K562 (cell line): ENCODE data around the gene PREX1. TPM values are rescaled to one million over a fixed set of nuclear protein-coding genes. Genes with fewer than 3 reads are reported as not detected.

Experiments used
- ATAC-seq: fragments of 200-7000 bp; cut with Tn5 transposase; 3 replicates; pipeline ENCODE4 v1.9.1; 2020; ENCODE audit warnings: moderate library complexity
- BruUV-seq: library from RNA; stranded (reverse); fragments of 400-500 nt; replicated peaks from 2 replicates; lab custom pipeline; 2021; lab: Mats Ljungman, UMichigan
- CTCF ChIA-PET: fragments of 300-600 bp; formaldehyde crosslinking; extraction: SDS; loops from one replicate; lab custom pipeline; 2021; ENCODE audit warnings: low intra/inter-chr PET ratio; lab: Yijun Ruan, JAX
- POLR2A ChIA-PET: fragments of 300-600, 350-650 bp; sonication (Branson Sonifier 250); formaldehyde crosslinking; extraction: SDS; loops from one replicate; lab custom pipeline; 2021; ENCODE audit warnings: antibody characterized with exemption, inconsistent platforms; lab: Yijun Ruan, JAX
- DNase-seq, 4 experiments: peaks; one replicate each; pipeline versions ENCODE4 v3.0.0 to v3.0.0-alpha.2; 2011 to 2018; ENCODE audit warnings: low spot score in 3 of 4, mixed read lengths in 3 of 4; ENCODE audit errors: extremely low read depth in 1 of 4
- FAIRE-seq: peaks from 2 replicates; lab custom pipeline; 2011; peaks lifted over from hg19 to GRCh38; lab: Jason Lieb, UNC
- H2AFZ ChIP-seq: 2 replicates; pipeline ENCODE4 v1.6.0; 2011; ENCODE audit warnings: low read depth, low read length, control low read depth, inconsistent platforms
- H3K27ac ChIP-seq: fragments of 200-600 bp; 3 replicates; pipeline ENCODE4 v1.8.0; 2011; ENCODE audit warnings: low read depth, mild to moderate bottlenecking, control low read depth, inconsistent platforms, low read length, moderate library complexity, mixed read lengths; ENCODE audit errors: extremely low read depth
- H3K27me3 ChIP-seq, 2 experiments: fragments of 300-600 bp in 1 of 2; 2 replicates in 1 of 2; 3 replicates in 1 of 2; pipeline versions ENCODE4 v1.6.0 to v1.8.0; 2011; ENCODE audit warnings: inconsistent platforms in 2 of 2, low read length in 2 of 2, mild to moderate bottlenecking in 1 of 2, mixed read lengths in 1 of 2, moderate library complexity in 1 of 2; ENCODE audit not compliant: control insufficient read depth in 2 of 2, insufficient read depth in 2 of 2
- H3K36me3 ChIP-seq: fragments of 300-600 bp; 3 replicates; pipeline ENCODE4 v1.8.0; 2011; ENCODE audit warnings: mild to moderate bottlenecking, low read length, inconsistent platforms; ENCODE audit not compliant: control insufficient read depth, insufficient read depth
- H3K4me1 ChIP-seq, 2 experiments: fragments of 200-600 bp in 1 of 2; replicated peaks in 1 of 2; 2 replicates in 1 of 2; 3 replicates in 1 of 2; pipeline versions ENCODE4 v1.5.1 to v1.8.0; 2011; ENCODE audit warnings: inconsistent platforms in 2 of 2, low read length in 2 of 2, mild to moderate bottlenecking in 1 of 2, mixed read lengths in 1 of 2, moderate library complexity in 1 of 2; ENCODE audit not compliant: control insufficient read depth in 2 of 2, insufficient read depth in 2 of 2
- H3K4me2 ChIP-seq: 2 replicates; pipeline ENCODE4 v1.6.1; 2011; ENCODE audit warnings: low read length, control low read depth, inconsistent platforms, mixed read lengths; ENCODE audit not compliant: insufficient read depth
- H3K4me3 ChIP-seq: fragments of 200-600 bp; sonication (generic), shearing (Covaris generic); 2 replicates; pipeline ENCODE4 v1.5.1; 2016; ENCODE audit warnings: control low read depth, inconsistent platforms
- H3K79me2 ChIP-seq: fragments of 200-600 bp; 3 replicates; pipeline ENCODE4 v1.8.0; 2011; ENCODE audit warnings: low read length, inconsistent platforms; ENCODE audit not compliant: control insufficient read depth, insufficient read depth
- H3K9ac ChIP-seq, 2 experiments: 2 replicates each; pipeline versions ENCODE4 v1.6.0 to v1.6.1; 2011; ENCODE audit warnings: low read depth in 2 of 2, low read length in 2 of 2, control low read depth in 1 of 2, inconsistent platforms in 1 of 2, mild to moderate bottlenecking in 1 of 2, mixed read lengths in 1 of 2; ENCODE audit not compliant: insufficient read depth in 1 of 2
- H3K9me1 ChIP-seq: one replicate; pipeline ENCODE4 v1.6.0; 2011; ENCODE audit warnings: inconsistent platforms, mild to moderate bottlenecking, low read length, moderate library complexity; ENCODE audit not compliant: control insufficient read depth, insufficient read depth
- H3K9me3 ChIP-seq: replicated peaks from 2 replicates; pipeline ENCODE4 v1.5.1; 2011; ENCODE audit warnings: low read depth, low read length, inconsistent platforms; ENCODE audit not compliant: control insufficient read depth, insufficient read depth
- H4K20me1 ChIP-seq: replicated peaks from 2 replicates; pipeline ENCODE4 v1.6.1; 2011; ENCODE audit warnings: low read length, inconsistent platforms, mixed read lengths; ENCODE audit not compliant: control insufficient read depth, insufficient read depth
- KLF10 ChIP-seq: fragments of 250-450 bp; sonication (Bioruptor Pico); IDR thresholded peaks from 2 replicates; pipeline ENCODE4 v1.6.1; 2021; ENCODE audit warnings: matching md5 sums
- NFIX ChIP-seq: fragments of 250-450 bp; sonication (Bioruptor Pico); IDR thresholded peaks from 2 replicates; pipeline ENCODE4 v1.4.0; 2020; ENCODE audit warnings: low read depth, mild to moderate bottlenecking, moderate library complexity
- ZFP36 ChIP-seq: fragments of 150-350 bp; IDR thresholded peaks from 2 replicates; pipeline ENCODE4 v1.6.1; 2018; ENCODE audit warnings: low read length, low read depth; ENCODE audit not compliant: partially characterized antibody
- ZNF311 ChIP-seq: fragments of 250-450 bp; sonication (Bioruptor Pico); IDR thresholded peaks from 2 replicates; pipeline ENCODE4 v1.4.0; 2020; ENCODE audit warnings: mild to moderate bottlenecking, moderate library complexity
- ZSCAN32 ChIP-seq: fragments of 450-650 bp; formaldehyde crosslinking; IDR thresholded peaks from 2 replicates; pipeline ENCODE4 v1.4.0; 2020; ENCODE audit warnings: mild to moderate bottlenecking, moderate library complexity
- WGBS: fragments of 100-300 bp; shearing (Covaris generic); methylation state at CpG from one replicate; pipeline ENCODE4 v1.1.6; 2016; ENCODE audit warnings: low coverage, mixed read lengths; ENCODE audit not compliant: insufficient coverage; ENCODE audit errors: missing lambda C conversion rate; 5-methylcytosine and 5-hydroxymethylcytosine counted together
- in situ Hi-C: fragments of 300-500 bp; cut with MboI; formaldehyde crosslinking; loops from 4 replicates; pipeline ENCODE4 v1.15.0; 2018; ENCODE audit warnings: inconsistent platforms, mixed read lengths
- intact Hi-C: fragments of 100-400 bp; cut with micrococcal nuclease; formaldehyde crosslinking; loops from 2 replicates; pipeline ENCODE4 v1.14.2; 2022
- polyA plus RNA-seq, 8 experiments: library from polyadenylated mRNA; depleted of rRNA in 4 of 8; stranded (reverse) in 5 of 8; unstranded in 3 of 8; fragments of >200 nt; fragmentation: Nextera tagmentation in 2 of 8; fragmentation: Illumina TruSeq in 1 of 8; extraction: Ambion mirVana in 2 of 8; extraction: Trizol in 1 of 8; gene quantifications; 2 replicates each; pipeline versions ENCODE4 v1.2.1 to v1.2.3, GENCODE V29; 2011 to 2014; ENCODE audit warnings: inconsistent platforms in 1 of 8, missing spikeins in 1 of 8
- total RNA-seq, 7 experiments: library from RNA; depleted of rRNA in 6 of 7; stranded (reverse); fragments of >200 nt in 6 of 7; fragmentation: Illumina TruSeq in 2 of 7; extraction: Trizol in 2 of 7; gene quantifications; 2 replicates each; pipeline versions ENCODE4 v1.2.1 to v1.2.3, GENCODE V29; 2011 to 2021; ENCODE audit warnings: low replicate concordance in 1 of 7

PREX1 gene
- total and polyA plus RNA-seq, 9 of the 15 experiments (the other 6 are each of a cell fraction or from before 2014, with no cell fraction given) = 0.37 to 10.4 (median 4.8) TPM

GRCh38 chr20:48790473-48791003 lies 37.3 kb downstream of the PREX1 start:
- DNase-seq = no peak
- Histone ChIP-seq H3K9me1 (no peaks in the 10 kb centered on the region), H2AFZ (no peak overlapping the region), H3K9me3 (no peaks in the 10 kb centered on the region), H3K4me2 (no peak overlapping the region), H3K4me1 (peaks cover 9% of the 10 kb centered on the region in 2 experiments; a peak in 4 of 5 replicates), H3K4me3 (no peak overlapping the region), H3K79me2 (no peaks in the 10 kb centered on the region), H3K27ac (no peak overlapping the region), H3K36me3 (no peaks in the 10 kb centered on the region), H4K20me1 (peaks cover 5% of the 10 kb centered on the region; the same call in 1 of the 2 replicates), H3K9ac (no peak overlapping the region), H3K27me3 (peaks cover 0 to 10% of the 10 kb centered on the region in 2 experiments; a peak in 1 of 5 replicates)
- no peak for FAIRE-seq
- WGBS = 20% methylated on average over 4 of the region's 5 CpGs
- no TSS peak for BruUV-seq
- in situ Hi-C loops (no loop called here), intact Hi-C loops (no loop called here)
- ChIA-PET POLR2A (interaction anchor here (0.5 kb wide), 2 partner anchors 10 to 24 kb away, joined by 3 read pairs; no protein-coding TSS in a partner anchor), CTCF (no interaction called here)
- TF ChIP-seq ZNF311 (no peak), KLF10 (CRISPR knock-in tag) (no peak), ZFP36 (no peak), ZSCAN32 (CRISPR knock-in tag) (no peak), NFIX (CRISPR knock-in tag) (no peak)
- no peak for ATAC-seq
